ENCODE results near the gene SLC6A7. TPM values are rescaled to one million over a fixed set of nuclear protein-coding genes. Genes with fewer than 3 reads are reported as not detected.

Gene SLC6A7
- not detected for polyA plus RNA-seq

GRCh38 chr5:150189728-150190502, at the start of gene SLC6A7:
Gene SLC6A7 (plus strand): TSS chr5:150190062. CDS start chr5:150190328, 266 bp downstream.
- peaks cover 1% of the 10 kb centered on the region for H3K36me3 Mint-ChIP-seq
- no peak within 1 kb of the TSS for H3K4me3 Mint-ChIP-seq
- peaks cover 27% of the 10 kb centered on the region for H3K27me3 Mint-ChIP-seq
- H3K4me1 Mint-ChIP-seq, result no peaks in the 10 kb centered on the region
- H3K9me3 Mint-ChIP-seq, result no peaks in the 10 kb centered on the region
- no peak within 1 kb of the TSS for H3K27ac Mint-ChIP-seq

GRCh38 chr5:150140830-150141229, 49.0 kb upstream of the SLC6A7 start:
- Mint-ChIP-seq H3K36me3 (peaks cover 5% of the 10 kb centered on the region), H3K4me3 (no peak overlapping the region), H3K27me3 (peaks cover 2% of the 10 kb centered on the region), H3K4me1 (peaks cover 1 to 6% (median 2%) of the 10 kb centered on the region in 3 donors), H3K9me3 (no peaks in the 10 kb centered on the region), H3K27ac (no peak overlapping the region)

- no peaks in the 10 kb centered on the region for H3K9me3 Mint-ChIP-seq
- peaks cover 1 to 6% (median 2%) of the 10 kb centered on the region in 3 donors for H3K4me1 Mint-ChIP-seq
- H3K36me3 Mint-ChIP-seq, result peaks cover 5% of the 10 kb centered on the region
- peak overlapping the region in 1 of 3 donors; percentile 32 for H3K27ac Mint-ChIP-seq
- no peaks in the 10 kb centered on the region for H3K27me3 Mint-ChIP-seq
- no peak overlapping the region for H3K4me3 Mint-ChIP-seq
Measured at GRCh38 chr5:150141544-150142184, 48.2 kb upstream of the SLC6A7 start.

GRCh38 chr5:150142185-150142958, 47.5 kb upstream of the SLC6A7 start:
- Mint-ChIP-seq H3K36me3 (peaks cover 5% of the 10 kb centered on the region), H3K27me3 (no peaks in the 10 kb centered on the region), H3K4me1 (peaks cover 1 to 6% (median 2%) of the 10 kb centered on the region in 3 donors), H3K9me3 (no peaks in the 10 kb centered on the region), H3K27ac (no peak overlapping the region), H3K4me3 (no peak overlapping the region)

- Mint-ChIP-seq H3K27me3 (no peaks in the 10 kb centered on the region), H3K9me3 (no peaks in the 10 kb centered on the region), H3K4me1 (peaks cover 1 to 6% (median 2%) of the 10 kb centered on the region in 3 donors), H3K36me3 (peaks cover 4% of the 10 kb centered on the region), H3K27ac (no peak overlapping the region), H3K4me3 (no peak overlapping the region)
Measured at GRCh38 chr5:150142959-150143349, 46.9 kb upstream of the SLC6A7 start.

GRCh38 chr5:150143350-150144245, 46.3 kb upstream of the SLC6A7 start:
- Mint-ChIP-seq H3K9me3 (no peaks in the 10 kb centered on the region), H3K27me3 (no peaks in the 10 kb centered on the region), H3K4me1 (peaks cover 1 to 6% (median 2%) of the 10 kb centered on the region in 3 donors), H3K27ac (peak overlapping the region in 1 of 3 donors; percentile 69), H3K36me3 (peaks cover 2% of the 10 kb centered on the region), H3K4me3 (no peak overlapping the region)

- Mint-ChIP-seq H3K36me3 (peaks cover 2% of the 10 kb centered on the region), H3K4me3 (peak overlapping the region in 1 of 4 donors; percentile 32), H3K4me1 (peaks cover 1 to 6% (median 2%) of the 10 kb centered on the region in 3 donors), H3K27me3 (no peaks in the 10 kb centered on the region), H3K9me3 (no peaks in the 10 kb centered on the region), H3K27ac (peak overlapping the region in 1 of 3 donors; percentile 69)
Measured at GRCh38 chr5:150144246-150144801, 45.5 kb upstream of the SLC6A7 start.

GRCh38 chr5:150144879-150145278, 45.0 kb upstream of the SLC6A7 start:
- Mint-ChIP-seq H3K9me3 (no peaks in the 10 kb centered on the region), H3K27ac (no peak overlapping the region), H3K36me3 (peaks cover 2% of the 10 kb centered on the region), H3K4me3 (no peak overlapping the region), H3K27me3 (no peaks in the 10 kb centered on the region), H3K4me1 (peaks cover 1 to 6% (median 2%) of the 10 kb centered on the region in 3 donors)

- Mint-ChIP-seq H3K9me3 (no peaks in the 10 kb centered on the region), H3K4me1 (peaks cover 1 to 4% (median 2%) of the 10 kb centered on the region in 3 donors), H3K27me3 (no peaks in the 10 kb centered on the region), H3K4me3 (no peak overlapping the region), H3K27ac (no peak overlapping the region), H3K36me3 (peaks cover 2% of the 10 kb centered on the region)
Measured at GRCh38 chr5:150146235-150146634, 43.6 kb upstream of the SLC6A7 start.

GRCh38 chr5:150146862-150147601, 42.8 kb upstream of the SLC6A7 start:
- peaks cover 0 to 2% (median 1%) of the 10 kb centered on the region in 3 donors for H3K4me1 Mint-ChIP-seq
- H3K36me3 Mint-ChIP-seq, result peaks cover 2% of the 10 kb centered on the region

GRCh38 chr5:150147670-150148069, 42.2 kb upstream of the SLC6A7 start:
- H3K4me1 Mint-ChIP-seq, result peaks cover 0 to 2% (median 1%) of the 10 kb centered on the region in 3 donors
- H3K27me3 Mint-ChIP-seq, result no peaks in the 10 kb centered on the region
- no peak overlapping the region for H3K27ac Mint-ChIP-seq
- no peak overlapping the region for H3K4me3 Mint-ChIP-seq
- H3K9me3 Mint-ChIP-seq, result no peaks in the 10 kb centered on the region
- H3K36me3 Mint-ChIP-seq, result peaks cover 2% of the 10 kb centered on the region

More at GRCh38 chr5:150146862-150147601, 42.8 kb upstream of the SLC6A7 start:
- no peaks in the 10 kb centered on the region for H3K27me3 Mint-ChIP-seq
- no peak overlapping the region for H3K4me3 Mint-ChIP-seq
- no peaks in the 10 kb centered on the region for H3K9me3 Mint-ChIP-seq
- H3K27ac Mint-ChIP-seq, result no peak overlapping the region

- Mint-ChIP-seq H3K27ac (no peak overlapping the region), H3K9me3 (no peaks in the 10 kb centered on the region), H3K27me3 (no peaks in the 10 kb centered on the region), H3K36me3 (peaks cover 2% of the 10 kb centered on the region), H3K4me1 (peaks cover 0 to 2% (median 1%) of the 10 kb centered on the region in 3 donors), H3K4me3 (no peak overlapping the region)
Measured at GRCh38 chr5:150148117-150148927, 41.5 kb upstream of the SLC6A7 start.

- Mint-ChIP-seq H3K4me1 (peaks cover 4 to 9% (median 7%) of the 10 kb centered on the region in 3 donors), H3K9me3 (no peaks in the 10 kb centered on the region), H3K4me3 (no peak overlapping the region), H3K36me3 (peaks cover 2% of the 10 kb centered on the region), H3K27me3 (no peaks in the 10 kb centered on the region), H3K27ac (peak overlapping the region in 1 of 3 donors; percentile 57)
Measured at GRCh38 chr5:150149618-150150017, 40.2 kb upstream of the SLC6A7 start.
